Ovary (tissue), 9 donors: Measurements from ENCODE around the gene FAM9C. TPM values are rescaled to one million over a fixed set of nuclear protein-coding genes. Genes with fewer than 3 reads are reported as not detected.
"Not testable (repeated sequence)": the region's sequence is repeated elsewhere in the genome, so short reads cannot be mapped to it uniquely, and the experiment has no call there.

Experiments
- DNase-seq, 5 donors: peaks; one replicate each; pipeline ENCODE4 v3.0.0-alpha.2; 2019 to 2020
- H3K27ac ChIP-seq, 2 donors: fragments of 200-600 bp; one replicate each; pipeline versions ENCODE4 v1.5.1 to v1.8.0; 2019 to 2022
- H3K27me3 ChIP-seq: fragments of 200-600 bp; one replicate; pipeline ENCODE4 v1.8.0; 2022
- H3K36me3 ChIP-seq: fragments of 200-600 bp; sonication (generic); one replicate; pipeline ENCODE4 v1.5.1; 2019
- H3K4me1 ChIP-seq: one replicate; pipeline ENCODE4 v1.8.1; 2013; ENCODE audit warnings: mild to moderate bottlenecking, moderate library complexity; ENCODE audit not compliant: insufficient read depth
- H3K4me3 ChIP-seq: fragments of 200-600 bp; sonication (generic); one replicate; pipeline ENCODE4 v1.5.1; 2017
- H3K9me3 ChIP-seq, 2 donors: fragments of 200-600 bp in 1 of 2; sonication (generic) in 1 of 2; one replicate each; pipeline versions ENCODE4 v1.5.1 to v1.8.1; 2013 to 2019; ENCODE audit warnings: mild to moderate bottlenecking in 1 of 2, moderate library complexity in 1 of 2
- EP300 ChIP-seq: sonication (generic); formaldehyde crosslinking; IDR thresholded peaks from one replicate; pipeline ENCODE4 v1.6.1; 2017; ENCODE audit warnings: antibody characterized with exemption
- POLR2A ChIP-seq: fragments of 450-650 bp; IDR thresholded peaks from one replicate; pipeline ENCODE4 v1.6.1; 2017; ENCODE audit warnings: antibody characterized with exemption, mild to moderate bottlenecking, moderate library complexity
- WGBS, 3 donors: extraction: QIAGEN DNeasy Blood & Tissue Kit in 1 of 3; methylation state at CpG; one replicate each; pipeline versions ENCODE4 v1.1.5 to v1.1.7; 2013 to 2017; 5-methylcytosine and 5-hydroxymethylcytosine counted together
- intact Hi-C, 4 donors: fragments of 100-400 bp; cut with DNase I; formaldehyde crosslinking; loops; one replicate each; pipeline versions ENCODE4 v1.11.0 to v1.15.1; 2022 to 2023
- polyA plus RNA-seq, 2 donors: library from polyadenylated mRNA; stranded (reverse); fragments of 200-250 nt in 1 of 2; fragments of 350-450 nt in 1 of 2; fragmentation: Illumina TruSeq in 1 of 2; extraction: RNeasy Lipid Tissue Mini Kit (QIAGEN cat#74804) in 1 of 2; gene quantifications; one replicate each; pipeline ENCODE4 v1.2.3, GENCODE V29; 2013 to 2014
- total RNA-seq, 7 donors: library from RNA; depleted of rRNA in 2 of 7; stranded (reverse); fragments of >200 nt in 2 of 7; fragmentation: NEBNext Ultra II Directional in 3 of 7; extraction: Animal tissue kit (Norgen Biotek cat#: 25700) in 3 of 7; gene quantifications; one replicate each; pipeline versions ENCODE4 v1.1.0 to v1.2.4, GENCODE V29; 2016 to 2023
- TF ChIP-seq, protein P1 (sequence below), 3 donors: fragments of 450-650 bp in 2 of 3; fragments of 200-600 bp in 1 of 3; IDR thresholded peaks; one replicate each; pipeline versions ENCODE4 v1.5.1 to v1.8.0; 2016 to 2022; ENCODE audit warnings: antibody characterized with exemption in 3 of 3, mild to moderate bottlenecking in 1 of 3
- donor health status: DM: no; HTN: no; CAD: no; lungs with moderate emphysema.
- donor health status: DM: no; HTN: no; CAD: no.
- donor health status: Bipolar disorder and iron deficiency.
- donor health status: DM: yes; HTN: yes; CAD: no.
- donor health status: DM: no; HTN: no; CAD: no.
- donor health status: DM: yes; HTN: yes; CAD: no.

Gene FAM9C
- total and polyA plus RNA-seq, 9 donors: 0.10 to 1.6 (median 0.87) TPM; not detected in 4

DNA sequence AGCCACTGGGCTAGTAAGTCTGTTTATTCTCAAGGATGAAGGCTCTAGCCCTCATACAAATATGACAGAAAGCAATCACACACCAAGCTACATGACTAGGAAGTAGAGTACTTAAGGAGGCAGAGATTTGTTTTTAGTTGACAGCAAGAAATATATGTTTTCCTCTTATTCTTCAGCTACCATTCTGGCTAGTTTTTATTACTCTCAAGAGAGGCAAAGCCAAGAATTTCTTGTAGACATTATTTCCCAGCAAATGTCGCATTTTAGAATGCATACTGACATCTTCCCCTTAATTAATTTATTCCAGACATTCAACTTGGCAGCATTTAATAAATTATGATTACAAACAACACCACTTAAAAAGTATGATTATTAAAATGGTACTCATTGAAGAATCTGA lies 23.4 kb upstream of the FAM9C start:
- no peaks in the 10 kb centered on the region for H3K36me3 ChIP-seq
- no peaks in the 10 kb centered on the region for H3K9me3 ChIP-seq
- no peak for TF ChIP-seq EP300
- no peak for TF ChIP-seq POLR2A
- TF ChIP-seq, protein P1, sequence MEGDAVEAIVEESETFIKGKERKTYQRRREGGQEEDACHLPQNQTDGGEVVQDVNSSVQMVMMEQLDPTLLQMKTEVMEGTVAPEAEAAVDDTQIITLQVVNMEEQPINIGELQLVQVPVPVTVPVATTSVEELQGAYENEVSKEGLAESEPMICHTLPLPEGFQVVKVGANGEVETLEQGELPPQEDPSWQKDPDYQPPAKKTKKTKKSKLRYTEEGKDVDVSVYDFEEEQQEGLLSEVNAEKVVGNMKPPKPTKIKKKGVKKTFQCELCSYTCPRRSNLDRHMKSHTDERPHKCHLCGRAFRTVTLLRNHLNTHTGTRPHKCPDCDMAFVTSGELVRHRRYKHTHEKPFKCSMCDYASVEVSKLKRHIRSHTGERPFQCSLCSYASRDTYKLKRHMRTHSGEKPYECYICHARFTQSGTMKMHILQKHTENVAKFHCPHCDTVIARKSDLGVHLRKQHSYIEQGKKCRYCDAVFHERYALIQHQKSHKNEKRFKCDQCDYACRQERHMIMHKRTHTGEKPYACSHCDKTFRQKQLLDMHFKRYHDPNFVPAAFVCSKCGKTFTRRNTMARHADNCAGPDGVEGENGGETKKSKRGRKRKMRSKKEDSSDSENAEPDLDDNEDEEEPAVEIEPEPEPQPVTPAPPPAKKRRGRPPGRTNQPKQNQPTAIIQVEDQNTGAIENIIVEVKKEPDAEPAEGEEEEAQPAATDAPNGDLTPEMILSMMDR (IDR thresholded peaks at IDR 0.05): no peak
- no peak for DNase-seq
- intact Hi-C loops: no loop called here
- H3K27me3 ChIP-seq: no peaks in the 10 kb centered on the region
- H3K27ac ChIP-seq: no peak overlapping the region
- no peaks in the 10 kb centered on the region for H3K4me1 ChIP-seq
- 67 to 77% (median 73%) methylated on average over 1 of the region's 1 CpG for WGBS, 3 donors
- no peak overlapping the region for H3K4me3 ChIP-seq

DNA sequence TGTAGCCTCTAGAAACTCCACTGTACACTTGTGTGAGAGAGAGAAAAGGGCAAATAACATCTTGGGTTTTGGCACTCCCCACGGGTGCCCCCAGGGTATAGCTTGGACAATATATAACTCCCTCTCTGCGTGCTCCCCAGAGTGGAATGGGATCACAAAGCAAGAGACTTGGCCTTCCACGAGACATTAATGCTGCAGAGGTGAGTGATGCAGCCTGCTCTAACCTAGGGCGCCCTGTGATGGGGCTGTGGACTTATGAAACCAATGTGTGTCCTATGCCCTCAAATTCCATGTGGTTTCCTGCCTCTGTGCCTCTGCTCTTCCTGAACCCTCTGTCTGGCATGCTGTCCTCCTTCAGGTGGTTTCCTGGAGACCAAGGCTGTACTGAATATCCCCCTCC lies 22.0 kb upstream of the FAM9C start:
- H3K27ac ChIP-seq: no peak overlapping the region
- H3K4me1 ChIP-seq: no peaks in the 10 kb centered on the region
- 67 to 77% (median 73%) methylated on average over 4 of the region's 4 CpGs for WGBS, 3 donors
- DNase-seq: no peak
- peaks cover 0 to 4% of the 10 kb centered on the region in 2 donors for H3K9me3 ChIP-seq
- TF ChIP-seq, protein P1 (IDR thresholded peaks at IDR 0.05): no peak
- TF ChIP-seq POLR2A (no peak), EP300 (no peak)
- no peaks in the 10 kb centered on the region for H3K36me3 ChIP-seq
- no peak overlapping the region for H3K4me3 ChIP-seq
- H3K27me3 ChIP-seq: no peaks in the 10 kb centered on the region
- intact Hi-C loops: no loop called here

DNA sequence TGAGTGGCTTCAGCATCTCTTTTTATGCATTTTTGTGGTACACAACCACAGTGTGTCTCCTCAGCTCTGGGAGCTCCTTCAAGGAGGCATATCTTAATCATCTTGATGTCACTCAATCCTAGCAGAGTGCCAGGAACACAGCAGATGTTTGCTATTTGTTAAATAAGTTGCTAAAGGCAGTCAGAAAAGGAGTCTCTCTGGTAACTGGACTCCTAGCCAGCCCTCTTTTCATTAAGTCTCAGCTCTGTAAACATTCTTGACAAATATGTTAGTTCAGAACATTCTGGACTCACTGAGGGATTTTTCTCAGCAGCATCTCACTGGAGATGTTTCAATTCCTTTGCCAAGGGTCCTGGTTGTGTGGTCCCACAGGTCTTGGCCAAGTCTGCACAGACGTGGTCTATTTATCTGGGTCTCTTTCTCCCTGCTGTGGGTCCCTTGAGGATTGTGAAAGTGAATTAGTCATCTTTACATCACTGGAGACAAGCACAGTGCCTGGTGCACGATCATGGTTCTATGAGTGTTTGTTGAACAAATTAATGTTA lies 20.3 kb upstream of the FAM9C start:
- H3K36me3 ChIP-seq: no peaks in the 10 kb centered on the region
- no peak for DNase-seq
- 29 to 47% (median 34%) methylated on average over 2 of the region's 2 CpGs for WGBS, 3 donors
- no peaks in the 10 kb centered on the region for H3K27me3 ChIP-seq
- no peak overlapping the region for H3K4me3 ChIP-seq
- no peak for TF ChIP-seq EP300
- TF ChIP-seq, protein P1 (IDR thresholded peaks at IDR 0.05): no peak
- no peaks in the 10 kb centered on the region for H3K4me1 ChIP-seq
- peaks cover 0 to 4% of the 10 kb centered on the region in 2 donors for H3K9me3 ChIP-seq
- intact Hi-C loops: no loop called here
- no peak overlapping the region for H3K27ac ChIP-seq

DNA sequence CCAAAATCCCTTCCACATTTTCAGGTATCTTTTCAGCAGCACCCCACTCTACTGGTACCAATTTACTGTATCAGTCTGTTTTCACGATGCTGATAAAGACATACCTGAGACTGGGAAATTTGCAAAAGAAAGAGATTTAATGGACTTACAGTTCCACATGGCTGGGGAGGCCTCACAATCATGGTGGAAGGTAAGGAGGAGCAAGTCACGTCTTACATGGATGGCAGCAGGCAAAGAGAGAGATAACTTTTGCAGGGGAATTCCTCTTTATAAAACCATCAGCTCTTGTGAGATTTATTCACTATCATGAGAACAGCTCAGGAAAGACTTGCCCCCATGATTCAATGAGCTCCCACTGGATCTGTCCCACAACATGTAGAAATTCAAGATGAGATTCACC lies 18.7 kb upstream of the FAM9C start:
- intact Hi-C loops: not testable (repeated sequence)

DNA sequence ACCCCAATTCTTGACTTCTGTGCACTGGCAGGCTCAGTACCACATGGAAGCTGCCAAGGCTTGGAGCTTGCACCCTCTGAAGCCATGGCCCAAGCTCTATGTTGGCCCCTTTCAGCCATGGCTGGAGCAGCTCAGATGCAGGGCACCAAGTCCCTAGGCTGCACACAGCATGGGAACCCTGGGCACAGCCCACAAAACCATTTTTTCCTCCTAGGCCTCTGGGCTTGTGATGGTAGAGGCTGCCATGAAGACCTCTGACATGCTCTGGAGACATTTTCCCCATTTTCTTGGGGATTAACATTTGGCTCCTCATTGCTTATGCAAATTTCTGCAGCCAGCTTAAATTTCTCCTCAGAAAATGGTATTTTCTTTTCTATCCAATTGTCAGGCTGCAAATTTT lies 17.9 kb upstream of the FAM9C start:
- H3K36me3 ChIP-seq, H3K27me3 ChIP-seq, intact Hi-C loops, H3K4me1 ChIP-seq, H3K9me3 ChIP-seq, H3K27ac ChIP-seq, DNase-seq, H3K4me3 ChIP-seq: not testable (repeated sequence)

More for the DNA sequence above, 18.7 kb upstream of the FAM9C start:
- not testable (repeated sequence) for H3K36me3 ChIP-seq, H3K27ac ChIP-seq, H3K27me3 ChIP-seq, H3K4me1 ChIP-seq, DNase-seq, H3K9me3 ChIP-seq, H3K4me3 ChIP-seq
- WGBS, 3 donors: 76 to 89% (median 80%) methylated on average over 2 of the region's 2 CpGs

DNA sequence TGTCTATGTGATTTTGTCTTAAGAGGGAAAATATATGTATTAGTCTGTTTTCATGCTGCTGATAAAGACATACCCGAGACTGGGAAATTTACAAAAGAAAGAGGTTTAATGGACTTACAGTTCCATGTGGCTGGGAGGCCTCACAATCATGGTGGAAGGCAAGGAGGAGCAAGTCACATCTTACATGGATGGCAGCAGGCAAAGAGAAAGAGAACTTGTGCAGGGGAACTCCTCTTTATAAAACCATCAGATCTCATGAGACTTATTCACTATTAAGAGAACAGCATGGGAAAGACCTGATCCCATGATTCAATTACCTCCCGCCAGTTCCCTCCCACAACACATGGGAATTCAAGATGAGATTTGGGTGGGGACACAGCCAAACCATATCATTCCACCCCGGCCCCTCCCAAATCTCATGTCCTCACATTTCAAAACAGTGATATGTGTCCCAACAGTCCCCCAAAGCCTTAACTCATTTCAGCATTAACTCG lies 16.8 kb upstream of the FAM9C start:
- WGBS, 3 donors: 79 to 85% (median 81%) methylated on average over 4 of the region's 4 CpGs
- intact Hi-C loops: not testable (repeated sequence)

More for the DNA sequence above, 16.8 kb upstream of the FAM9C start:
- not testable (repeated sequence) for H3K27ac ChIP-seq, H3K4me3 ChIP-seq, H3K9me3 ChIP-seq, H3K4me1 ChIP-seq, H3K27me3 ChIP-seq, DNase-seq, H3K36me3 ChIP-seq
